Neural progenitor cell (in vitro differentiated cells): Measurements from ENCODE around the gene MYLK. TPM values are rescaled to one million over a fixed set of nuclear protein-coding genes. Genes with fewer than 3 reads are reported as not detected.

Experiments used
- DNase-seq: peaks from one replicate; pipeline ENCODE4 v3.0.0-alpha.2; 2016; ENCODE audit warnings: low spot score
- H2AFZ ChIP-seq: fragments of 200-600 bp; sonication (generic); replicated peaks from 2 replicates; pipeline ENCODE4 v1.6.1; 2016; ENCODE audit warnings: antibody characterized with exemption
- H3F3A ChIP-seq: fragments of 200-600 bp; sonication (generic); 2 replicates; pipeline ENCODE4 v1.6.1; 2016; ENCODE audit warnings: antibody characterized with exemption, low read depth
- H3K27ac ChIP-seq: fragments of 200-600 bp; sonication (generic); 2 replicates; pipeline ENCODE4 v1.5.1; 2016; ENCODE audit warnings: mild to moderate bottlenecking
- H3K27me3 ChIP-seq: fragments of 200-600 bp; sonication (generic); 2 replicates; pipeline ENCODE4 v1.6.1; 2016; ENCODE audit warnings: mild to moderate bottlenecking, moderate library complexity
- H3K36me3 ChIP-seq: fragments of 200-600 bp; sonication (generic); 2 replicates; pipeline ENCODE4 v1.5.1; 2016
- H3K4me1 ChIP-seq: fragments of 200-600 bp; sonication (generic); 2 replicates; pipeline ENCODE4 v1.6.1; 2016; ENCODE audit warnings: mixed run types
- H3K4me2 ChIP-seq: fragments of 200-600 bp; sonication (generic); 2 replicates; pipeline ENCODE4 v1.6.1; 2016
- H3K4me3 ChIP-seq: fragments of 200-600 bp; sonication (generic); 2 replicates; pipeline ENCODE4 v1.5.1; 2016
- H3K79me2 ChIP-seq: fragments of 200-600 bp; sonication (generic); 2 replicates; pipeline ENCODE4 v1.6.1; 2016; ENCODE audit warnings: low read depth
- H3K9ac ChIP-seq: fragments of 200-600 bp; sonication (generic); 2 replicates; pipeline ENCODE4 v1.6.1; 2016
- H3K9me3 ChIP-seq: fragments of 200-600 bp; sonication (generic); 2 replicates; pipeline ENCODE4 v1.5.1; 2016; ENCODE audit warnings: low read depth
- H4K20me1 ChIP-seq: fragments of 200-600 bp; sonication (generic); 2 replicates; pipeline ENCODE4 v1.6.1; 2016; ENCODE audit warnings: low read depth
- H3K27ac Mint-ChIP-seq: 3 replicates; pipeline ENCODE4 v1.8.0; 2021; ENCODE audit warnings: mixed read lengths
- H3K27me3 Mint-ChIP-seq: 2 replicates; pipeline ENCODE4 v1.8.0; 2022; ENCODE audit warnings: low read depth, mild to moderate bottlenecking, inconsistent platforms, moderate library complexity, mixed read lengths; ENCODE audit not compliant: insufficient read depth
- H3K36me3 Mint-ChIP-seq: 3 replicates; pipeline ENCODE4 v1.8.0; 2021; ENCODE audit warnings: mixed read lengths
- H3K4me1 Mint-ChIP-seq: 3 replicates; pipeline ENCODE4 v1.8.0; 2021; ENCODE audit warnings: mixed read lengths
- H3K4me3 Mint-ChIP-seq: 3 replicates; pipeline ENCODE4 v1.8.0; 2021; ENCODE audit warnings: mild to moderate bottlenecking, moderate library complexity, mixed read lengths
- H3K9me3 Mint-ChIP-seq: 3 replicates; pipeline ENCODE4 v1.8.0; 2020; ENCODE audit warnings: mixed read lengths
- EZH2 ChIP-seq: fragments of 200-600 bp; sonication (generic); IDR thresholded peaks from 2 replicates; pipeline ENCODE4 v1.6.1; 2017; ENCODE audit warnings: antibody characterized with exemption, mild to moderate bottlenecking, moderate library complexity
- EZH2phosphoT487 ChIP-seq: fragments of 200-600 bp; sonication (generic); IDR thresholded peaks from 2 replicates; pipeline ENCODE4 v1.6.1; 2017; ENCODE audit warnings: antibody characterized with exemption
- total RNA-seq: library from RNA; depleted of rRNA; stranded (reverse); fragments of >200 nt; gene quantifications from 2 replicates; pipeline ENCODE4 v1.2.3, GENCODE V29; 2015; ENCODE audit warnings: low replicate concordance
- TF ChIP-seq, protein P1 (sequence below): fragments of 200-600 bp; sonication (generic); IDR thresholded peaks from 2 replicates; pipeline ENCODE4 v1.5.1; 2017; ENCODE audit warnings: antibody characterized with exemption, mild to moderate bottlenecking

MYLK gene
- total RNA-seq, 1 donor from 2014 or later = 28.4 TPM

DNA sequence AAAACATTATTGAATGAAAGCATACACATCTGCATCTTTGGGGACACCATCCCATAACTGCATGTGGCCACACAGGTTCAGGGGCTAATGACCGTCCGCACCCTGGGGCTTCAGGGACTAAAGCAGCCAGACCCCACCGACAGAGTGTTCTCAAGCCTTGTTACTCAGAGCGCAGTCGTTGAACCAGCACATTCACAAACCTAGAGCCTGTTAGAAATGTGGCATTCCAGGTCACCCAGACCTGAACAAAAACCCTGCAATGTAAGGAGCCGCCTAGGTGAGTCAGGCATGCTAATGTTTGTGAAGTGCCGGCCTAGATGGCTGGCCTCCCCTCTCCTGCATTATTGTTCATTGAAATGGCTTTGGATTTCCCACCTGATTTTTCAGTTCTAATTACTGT lies 247.0 kb downstream of the MYLK start:
- no peak overlapping the region for H3K27ac Mint-ChIP-seq
- Histone ChIP-seq H3K4me1 (peaks cover 58% of the 10 kb centered on the region), H3F3A (peaks cover 27% of the 10 kb centered on the region), H3K9ac (no peak overlapping the region), H3K4me3 (no peak overlapping the region), H4K20me1 (peaks cover 31% of the 10 kb centered on the region), H3K4me2 (peak overlapping the region; percentile 62), H2AFZ (no peak overlapping the region), H3K36me3 (no peaks in the 10 kb centered on the region), H3K79me2 (no peaks in the 10 kb centered on the region), H3K27me3 (no peaks in the 10 kb centered on the region), H3K9me3 (no peaks in the 10 kb centered on the region), H3K27ac (no peak overlapping the region)
- H3K9me3 Mint-ChIP-seq = no peaks in the 10 kb centered on the region
- peaks cover 22% of the 10 kb centered on the region for H3K36me3 Mint-ChIP-seq
- peak; percentile 26 for DNase-seq
- peaks cover 68% of the 10 kb centered on the region for H3K4me1 Mint-ChIP-seq
- TF ChIP-seq EZH2phosphoT487 (no peak), EZH2 (no peak)
- TF ChIP-seq, protein P1, sequence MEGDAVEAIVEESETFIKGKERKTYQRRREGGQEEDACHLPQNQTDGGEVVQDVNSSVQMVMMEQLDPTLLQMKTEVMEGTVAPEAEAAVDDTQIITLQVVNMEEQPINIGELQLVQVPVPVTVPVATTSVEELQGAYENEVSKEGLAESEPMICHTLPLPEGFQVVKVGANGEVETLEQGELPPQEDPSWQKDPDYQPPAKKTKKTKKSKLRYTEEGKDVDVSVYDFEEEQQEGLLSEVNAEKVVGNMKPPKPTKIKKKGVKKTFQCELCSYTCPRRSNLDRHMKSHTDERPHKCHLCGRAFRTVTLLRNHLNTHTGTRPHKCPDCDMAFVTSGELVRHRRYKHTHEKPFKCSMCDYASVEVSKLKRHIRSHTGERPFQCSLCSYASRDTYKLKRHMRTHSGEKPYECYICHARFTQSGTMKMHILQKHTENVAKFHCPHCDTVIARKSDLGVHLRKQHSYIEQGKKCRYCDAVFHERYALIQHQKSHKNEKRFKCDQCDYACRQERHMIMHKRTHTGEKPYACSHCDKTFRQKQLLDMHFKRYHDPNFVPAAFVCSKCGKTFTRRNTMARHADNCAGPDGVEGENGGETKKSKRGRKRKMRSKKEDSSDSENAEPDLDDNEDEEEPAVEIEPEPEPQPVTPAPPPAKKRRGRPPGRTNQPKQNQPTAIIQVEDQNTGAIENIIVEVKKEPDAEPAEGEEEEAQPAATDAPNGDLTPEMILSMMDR = no peak
- peaks cover 6% of the 10 kb centered on the region for H3K27me3 Mint-ChIP-seq
- no peak overlapping the region for H3K4me3 Mint-ChIP-seq

DNA sequence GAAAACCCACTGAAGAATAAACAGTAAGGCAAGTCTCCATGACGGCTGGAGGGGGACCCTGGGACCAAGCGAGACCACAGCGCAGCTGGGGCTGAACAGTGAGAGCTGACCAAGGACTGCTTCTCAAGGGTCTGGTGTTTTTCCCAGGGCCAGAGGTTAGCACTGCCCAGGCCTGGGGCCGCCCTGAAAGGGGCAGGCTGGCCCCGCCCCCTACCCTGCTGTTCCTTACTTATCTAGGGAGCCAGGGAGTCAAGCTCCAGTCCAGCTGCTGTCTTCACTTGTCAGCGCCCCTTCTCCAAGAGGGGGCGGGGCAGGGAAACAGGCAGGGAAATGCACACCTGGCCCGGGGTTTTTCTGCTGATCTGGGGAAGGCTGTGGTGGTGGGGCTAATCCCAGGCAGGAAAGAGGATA lies 247.7 kb downstream of the MYLK start:
- H3K36me3 Mint-ChIP-seq = peaks cover 23% of the 10 kb centered on the region
- H2AFZ ChIP-seq = no peak overlapping the region
- H3K79me2 ChIP-seq = no peaks in the 10 kb centered on the region
- H3K27me3 Mint-ChIP-seq = peaks cover 6% of the 10 kb centered on the region
- peaks cover 28% of the 10 kb centered on the region for H3F3A ChIP-seq
- H3K4me3 Mint-ChIP-seq = no peak overlapping the region
- H3K4me1 ChIP-seq = peaks cover 64% of the 10 kb centered on the region
- H3K9ac ChIP-seq = no peak overlapping the region
- no peak overlapping the region for H3K27ac Mint-ChIP-seq
- peak overlapping the region; percentile 62 for H3K4me2 ChIP-seq
- no peak for TF ChIP-seq EZH2
- TF ChIP-seq EZH2phosphoT487 = no peak
- TF ChIP-seq, protein P1 = no peak
- H3K36me3 ChIP-seq = no peaks in the 10 kb centered on the region
- no peak overlapping the region for H3K4me3 ChIP-seq
- H3K9me3 ChIP-seq = no peaks in the 10 kb centered on the region
- peaks cover 31% of the 10 kb centered on the region for H4K20me1 ChIP-seq
- H3K9me3 Mint-ChIP-seq = no peaks in the 10 kb centered on the region
- H3K4me1 Mint-ChIP-seq = peaks cover 69% of the 10 kb centered on the region
- peak overlapping the region; percentile 59 for H3K27ac ChIP-seq
- H3K27me3 ChIP-seq = no peaks in the 10 kb centered on the region
- peak; percentile 95 for DNase-seq

DNA sequence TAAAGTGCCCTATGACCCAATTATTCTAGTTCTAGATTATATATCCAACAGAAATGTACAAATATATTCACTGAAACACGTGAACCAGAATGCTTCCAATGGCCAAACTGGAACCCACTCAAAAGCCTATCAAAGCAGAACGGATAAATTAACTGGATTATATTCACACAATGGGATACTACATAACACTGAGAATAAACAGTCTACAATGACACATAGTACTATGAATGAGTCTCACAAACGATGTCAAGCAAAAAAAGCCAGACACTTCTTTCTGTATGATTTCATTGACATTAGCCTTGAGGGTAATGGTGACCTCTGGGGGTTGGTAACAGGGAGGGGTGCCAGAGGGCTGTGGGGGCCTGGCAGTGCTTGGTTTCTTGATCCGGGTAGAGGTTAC lies 248.4 kb downstream of the MYLK start:
- Histone ChIP-seq H3K36me3 (no peaks in the 10 kb centered on the region), H3K27ac (no peak overlapping the region), H3F3A (peaks cover 24% of the 10 kb centered on the region), H3K4me3 (no peak overlapping the region), H2AFZ (no peak overlapping the region), H3K4me1 (peaks cover 58% of the 10 kb centered on the region), H3K9ac (no peak overlapping the region), H3K9me3 (no peaks in the 10 kb centered on the region), H3K79me2 (no peaks in the 10 kb centered on the region), H3K27me3 (no peaks in the 10 kb centered on the region), H4K20me1 (peaks cover 31% of the 10 kb centered on the region), H3K4me2 (peak overlapping the region; percentile 62)
- Mint-ChIP-seq H3K4me3 (no peak overlapping the region), H3K36me3 (peaks cover 26% of the 10 kb centered on the region), H3K9me3 (no peaks in the 10 kb centered on the region), H3K27ac (no peak overlapping the region), H3K27me3 (peaks cover 6% of the 10 kb centered on the region), H3K4me1 (peaks cover 65% of the 10 kb centered on the region)
- no peak for DNase-seq
- TF ChIP-seq EZH2 (no peak), EZH2phosphoT487 (no peak)
- TF ChIP-seq, protein P1 = no peak
